NOMO-1 treated with dmso at 0.1 percent for 144 hours (cell line): ENCODE data around the gene ADCY3.
"Not testable (repeated sequence)": the region's sequence is repeated elsewhere in the genome, so short reads cannot be mapped to it uniquely, and the experiment has no call there.

Experiments
- DNase-seq: peaks from one replicate; lab custom pipeline; 2025; ENCODE audit not compliant: unreplicated experiment; lab: John Stamatoyannopoulos, UW

ADCY3 gene

GRCh38 chr2:24852026-24852425, 68.0 kb downstream of the ADCY3 start:
- no peak for DNase-seq

DNA sequence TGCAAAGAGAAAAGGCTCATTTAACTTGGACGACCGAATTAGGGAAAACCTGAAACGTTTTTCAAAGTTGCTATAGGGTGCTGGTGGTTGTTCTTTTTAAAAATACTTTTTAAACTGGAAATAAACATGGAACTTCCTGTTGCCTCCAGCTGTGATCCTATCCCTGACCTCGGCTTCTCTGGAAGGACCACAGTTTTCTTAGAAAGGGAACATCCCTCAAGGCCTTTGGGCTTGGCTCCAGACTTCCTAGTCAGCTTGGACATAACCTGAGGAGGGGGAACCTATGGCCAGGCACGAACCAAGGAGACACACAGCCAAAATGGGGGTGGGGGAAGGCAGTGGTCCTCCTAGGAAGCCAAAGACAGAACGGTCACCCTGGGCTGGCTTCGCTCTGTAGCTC, 69.1 kb downstream of the ADCY3 start:
- DNase-seq, result no peak

- no peak for DNase-seq
Observed at GRCh38 chr2:24845691-24846090, 74.3 kb downstream of the ADCY3 start.

DNA sequence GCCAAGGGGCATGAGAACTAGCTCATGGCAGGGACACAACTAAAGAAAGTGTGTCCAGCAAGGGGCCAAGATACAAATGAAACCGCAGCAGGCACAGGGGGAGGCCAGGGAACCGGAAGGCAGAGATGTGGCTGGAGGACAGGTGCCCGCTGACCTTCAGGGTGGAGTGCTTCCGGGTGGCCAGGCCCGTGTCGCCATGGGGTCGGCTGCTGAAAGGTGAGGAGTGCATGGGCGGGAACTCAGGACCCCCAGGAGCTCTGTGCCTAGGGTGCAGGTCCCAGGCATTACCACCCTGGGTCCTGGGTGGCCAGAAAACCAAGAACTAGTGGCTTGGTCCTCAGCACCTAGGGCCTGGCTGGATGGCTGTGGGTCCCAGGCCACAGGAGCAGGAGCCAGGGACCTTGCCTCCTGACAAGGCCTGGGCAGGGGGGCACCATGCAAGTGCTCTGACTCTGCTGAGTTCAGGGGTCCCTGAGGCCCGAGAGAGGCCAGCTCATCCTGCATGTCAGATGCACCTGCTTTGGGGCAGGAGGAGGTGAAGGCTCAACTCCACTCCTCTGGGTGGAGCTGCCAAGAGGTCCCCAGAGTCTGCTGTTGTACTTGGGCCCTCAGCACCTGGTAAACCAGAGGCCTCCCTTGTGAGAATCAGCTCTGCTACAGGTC, 75.9 kb downstream of the ADCY3 start:
- DNase-seq, result no peak

DNA sequence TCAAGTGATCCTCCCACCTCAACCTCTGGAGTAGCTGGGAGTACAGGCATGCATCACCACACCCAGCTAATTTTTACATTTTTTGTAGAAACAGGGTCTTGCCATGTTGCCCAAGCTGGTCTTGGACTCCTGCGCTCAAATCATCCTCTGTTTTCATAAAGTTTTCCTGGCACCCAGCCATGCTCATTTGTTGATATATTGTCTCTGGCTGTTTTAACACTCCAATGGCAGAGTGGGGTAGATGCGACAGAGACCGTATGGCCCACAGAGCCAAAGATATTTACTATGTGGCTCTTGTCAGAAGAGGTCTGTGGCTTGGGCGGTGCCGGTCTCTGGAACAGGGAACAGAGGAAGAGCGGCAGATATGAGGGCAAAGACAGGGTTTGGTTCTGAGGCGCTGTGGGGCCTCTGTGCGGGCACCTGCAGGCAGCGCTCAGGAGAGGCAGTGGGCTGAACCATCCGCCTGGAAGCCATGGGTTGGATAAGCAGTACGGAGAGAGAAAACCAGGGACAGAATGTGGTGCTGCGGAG, 76.6 kb downstream of the ADCY3 start:
- no peak for DNase-seq

DNA sequence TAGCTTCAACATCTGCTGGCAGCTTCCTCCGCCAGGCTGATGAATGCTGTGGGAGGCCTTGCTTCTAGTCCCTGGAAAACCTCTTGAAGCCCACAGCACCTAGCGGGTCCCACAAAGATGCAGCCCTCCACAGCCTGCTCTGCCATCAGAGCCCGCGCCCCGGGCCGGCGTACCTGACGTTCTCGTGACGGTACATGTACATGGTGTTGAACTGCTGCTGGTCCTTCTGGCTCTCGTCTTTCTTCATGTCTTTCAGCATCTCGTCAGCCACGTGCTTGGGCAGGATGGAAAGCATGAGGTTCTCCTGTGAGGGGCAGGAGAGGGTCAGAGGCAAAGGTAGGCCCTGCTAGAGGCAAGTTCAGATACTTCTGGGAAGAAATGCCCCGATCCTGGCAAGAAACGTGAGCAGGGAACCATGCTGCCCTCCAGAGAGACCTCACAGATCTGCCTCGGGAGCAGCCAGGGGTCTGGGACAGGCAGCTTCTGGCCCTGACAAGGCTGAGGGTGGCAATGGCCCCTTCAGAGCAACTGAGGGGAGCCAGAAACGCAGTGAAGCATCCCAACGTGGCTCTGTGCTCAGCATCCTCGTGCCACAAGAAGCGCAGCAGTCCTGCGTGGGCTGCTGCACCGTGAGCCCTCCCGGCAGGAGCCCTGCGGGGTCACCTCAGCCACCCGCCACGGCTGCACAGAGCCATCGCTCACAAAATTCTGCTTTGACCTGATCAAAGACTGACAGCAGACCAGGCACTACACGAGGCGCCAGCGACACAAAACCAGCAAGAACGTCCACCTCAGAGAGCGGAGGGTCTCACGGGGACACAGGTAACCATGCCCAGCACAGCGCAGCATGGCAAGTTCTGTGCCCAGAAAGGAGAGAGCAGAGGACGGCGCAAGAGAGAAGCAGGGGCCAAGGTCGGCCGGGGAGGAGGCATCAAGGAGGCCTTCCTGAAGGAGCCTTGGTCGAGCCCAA, 77.7 kb downstream of the ADCY3 start:
- no peak for DNase-seq

GRCh38 chr2:24840962-24841945, 78.8 kb downstream of the ADCY3 start:
- no peak for DNase-seq

DNA sequence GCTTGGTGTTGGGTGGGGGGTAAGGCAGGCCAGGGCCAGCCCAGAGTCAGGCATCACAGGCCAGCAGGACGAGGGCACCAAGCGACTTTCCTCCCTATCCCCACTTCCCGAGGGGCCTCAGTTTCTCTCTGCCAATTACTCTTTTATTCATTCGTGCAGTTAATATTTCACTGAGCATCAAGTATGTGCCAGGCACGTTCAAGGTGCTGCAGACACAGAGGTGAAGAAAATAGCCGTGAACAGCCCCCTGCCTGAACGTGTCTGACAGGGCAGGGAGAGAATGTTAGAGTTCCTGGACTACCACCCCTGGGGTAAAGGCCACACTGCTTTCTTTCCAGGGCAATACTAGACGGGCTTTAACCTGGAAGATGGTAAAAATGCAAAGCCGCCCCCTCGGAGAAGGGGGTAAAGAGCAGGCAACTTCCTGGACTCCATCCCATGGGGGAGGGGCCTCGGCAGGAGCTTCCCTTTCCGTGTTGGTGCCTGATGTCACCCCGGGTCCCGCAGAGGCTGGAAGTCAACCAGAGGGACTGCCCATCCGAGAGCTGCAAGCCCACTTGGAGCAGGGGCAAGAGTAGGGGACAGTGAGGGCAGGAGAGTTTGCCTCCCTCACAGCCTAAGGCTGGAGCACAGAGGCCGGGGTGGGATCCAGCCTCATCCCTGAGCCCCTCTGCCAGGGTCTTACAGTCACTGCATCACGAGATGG, 79.7 kb downstream of the ADCY3 start:
- DNase-seq, result no peak

DNA sequence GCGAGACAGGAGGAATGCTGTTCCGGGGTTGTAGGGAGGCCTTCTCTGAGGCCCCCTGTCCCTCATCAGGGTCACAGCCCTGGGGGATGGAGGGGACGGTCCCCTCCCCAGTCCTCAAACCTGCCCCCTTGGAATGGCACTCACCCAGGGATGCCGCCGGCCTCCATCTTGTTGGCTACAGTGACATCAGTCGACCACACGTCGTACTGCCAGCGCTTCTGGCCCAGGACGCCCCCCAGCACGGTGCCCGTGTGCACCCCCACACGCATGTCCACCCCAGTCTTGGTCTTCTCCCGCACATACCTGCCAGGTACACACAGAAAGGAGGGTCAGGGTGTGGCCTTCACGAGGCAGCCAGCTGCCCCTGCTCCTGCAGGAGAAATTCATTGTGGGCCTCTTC, 80.3 kb downstream of the ADCY3 start:
- DNase-seq, result no peak

GRCh38 chr2:24838541-24838940, 81.5 kb downstream of the ADCY3 start:
- no peak for DNase-seq

DNA sequence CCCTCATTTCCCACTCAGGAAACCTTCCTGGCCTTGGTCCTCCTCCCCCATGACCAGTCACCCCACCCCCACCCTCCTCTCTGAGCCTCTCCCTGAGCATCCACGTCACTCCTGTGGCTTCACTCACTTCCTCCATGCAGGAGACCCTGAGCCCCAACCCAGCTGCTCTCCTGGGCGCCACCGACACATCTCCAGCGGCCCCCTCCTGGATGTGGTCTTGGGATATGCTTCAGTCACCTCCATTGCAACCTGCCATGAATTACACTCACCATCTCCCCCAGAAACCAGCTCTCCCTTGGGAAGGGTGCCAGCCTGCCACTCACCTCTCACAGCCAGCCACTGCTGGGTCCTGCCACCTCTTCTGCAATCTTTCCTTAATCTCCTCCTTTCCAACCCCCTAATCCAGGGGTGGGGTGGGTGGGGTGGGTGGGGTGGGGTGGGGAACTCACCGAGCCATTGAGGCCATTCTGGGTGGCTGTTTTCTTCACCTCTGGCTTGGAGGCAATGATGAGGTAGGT, 82.0 kb downstream of the ADCY3 start:
- no peak for DNase-seq

- DNase-seq, result no peak
Observed at GRCh38 chr2:24836706-24837105, 83.3 kb downstream of the ADCY3 start.

GRCh38 chr2:24836206-24836605, 83.8 kb downstream of the ADCY3 start:
- no peak for DNase-seq

DNA sequence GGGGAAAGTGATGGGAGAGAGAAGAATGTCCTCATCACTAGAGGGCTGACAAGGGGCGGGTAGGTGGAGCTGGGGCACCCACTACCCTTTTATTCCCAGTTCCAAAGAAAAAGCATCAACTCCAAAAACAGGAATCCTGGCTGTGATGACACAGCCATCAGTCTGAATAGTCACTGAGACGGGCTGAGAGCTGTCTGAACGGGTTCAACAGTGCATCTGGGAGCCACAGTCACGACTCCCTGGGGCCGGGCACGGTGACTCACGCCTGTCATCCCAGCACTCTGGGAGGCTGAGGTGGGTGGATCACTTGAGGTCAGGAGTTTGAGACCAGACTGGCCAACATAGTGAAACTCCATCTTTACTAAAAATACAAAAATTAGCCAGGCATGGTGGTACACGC, 84.6 kb downstream of the ADCY3 start:
- DNase-seq, result not testable (repeated sequence)

- no peak for DNase-seq
Observed at GRCh38 chr2:24834733-24835395, 85.2 kb downstream of the ADCY3 start.

DNA sequence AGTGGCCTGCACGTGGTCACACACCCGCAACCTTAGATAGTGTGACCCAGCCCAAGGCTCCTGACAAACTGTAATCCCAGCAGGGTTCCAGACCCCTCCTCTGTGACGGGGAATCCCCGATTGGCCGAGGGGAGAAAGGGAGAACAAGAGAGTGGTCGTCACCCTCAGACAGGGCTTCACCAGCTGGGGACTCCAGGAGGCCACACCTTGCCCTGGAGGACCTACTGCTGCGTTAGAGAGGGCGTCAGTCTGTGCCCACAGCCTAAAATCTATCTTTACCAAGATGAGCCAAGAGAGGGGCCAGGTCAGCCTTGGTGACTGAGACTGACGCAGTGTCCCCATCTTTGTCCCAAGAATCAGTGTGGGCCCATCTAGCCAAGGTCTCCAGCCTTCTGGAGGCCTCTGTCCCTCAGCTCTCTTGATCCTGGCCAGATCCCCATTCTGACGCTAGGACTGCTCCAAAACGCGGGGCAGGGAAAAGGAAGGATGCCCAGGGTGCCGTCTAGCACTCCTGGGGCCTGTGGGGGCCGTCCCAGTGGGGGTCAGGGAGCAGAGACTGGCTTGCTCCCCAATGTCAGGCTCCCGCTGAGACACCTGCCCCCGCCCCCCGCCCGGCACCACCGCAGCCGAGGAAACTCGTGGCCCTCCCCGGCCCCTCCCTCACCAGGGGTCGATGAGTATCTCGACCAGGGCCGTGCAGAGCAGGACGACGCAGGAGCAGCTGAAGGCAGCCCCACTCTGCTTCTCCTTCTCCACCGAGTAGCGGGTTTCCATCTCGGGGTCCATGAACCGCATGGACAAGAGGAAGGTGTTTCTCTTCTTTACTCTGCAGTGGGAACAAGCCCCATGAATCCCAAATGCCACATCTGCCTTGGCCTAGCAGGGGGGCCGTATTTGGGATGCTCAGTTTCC, 86.0 kb downstream of the ADCY3 start:
- no peak for DNase-seq

- no peak for DNase-seq
Observed at GRCh38 chr2:24832931-24833701, 86.9 kb downstream of the ADCY3 start.

DNA sequence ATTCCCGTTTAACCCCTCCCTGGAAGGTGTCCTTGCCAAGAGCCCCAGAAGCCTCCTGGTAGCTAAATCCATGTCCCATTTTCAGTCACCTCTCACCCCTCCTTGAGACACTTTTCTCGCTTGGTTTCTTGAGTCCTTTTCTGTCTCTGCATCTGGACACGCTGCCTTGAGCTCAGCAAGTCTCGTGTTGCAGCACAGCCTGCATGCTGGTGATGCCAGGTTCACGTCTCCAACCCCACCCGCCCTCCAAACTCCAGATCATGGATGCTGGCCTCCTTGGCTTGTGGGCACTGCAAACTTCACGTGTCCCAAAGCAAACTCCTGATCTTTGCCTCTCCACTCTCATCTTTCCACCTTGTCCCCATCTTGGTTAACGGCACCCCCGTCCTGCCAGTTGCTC, 87.5 kb downstream of the ADCY3 start:
- DNase-seq, result no peak
